Neural cell (in vitro differentiated cells): ENCODE data around the gene C12orf42.

Experiments used
- CTCF ChIP-seq: fragments of 450-650 bp; IDR thresholded peaks from 2 replicates; pipeline ENCODE4 v1.5.1; 2014; ENCODE audit warnings: antibody characterized with exemption, mild to moderate bottlenecking, moderate library complexity; ENCODE audit not compliant: poor library complexity, severe bottlenecking
- EP300 ChIP-seq: fragments of 450-650 bp; conservative IDR thresholded peaks from 2 replicates; pipeline ENCODE4 v1.6.1; 2014; ENCODE audit warnings: antibody characterized with exemption, mild to moderate bottlenecking, moderate library complexity; ENCODE audit not compliant: poor library complexity, severe bottlenecking
- MXI1 ChIP-seq: fragments of 450-650 bp; conservative IDR thresholded peaks from 2 replicates; pipeline ENCODE4 v1.6.1; 2014; ENCODE audit warnings: antibody characterized with exemption, mild to moderate bottlenecking; ENCODE audit not compliant: poor library complexity, severe bottlenecking
- POLR2AphosphoS5 ChIP-seq: IDR thresholded peaks from 2 replicates; pipeline ENCODE4 v1.6.1; 2012
- REST ChIP-seq: IDR thresholded peaks from 2 replicates; pipeline ENCODE4 v1.6.1; 2012; ENCODE audit warnings: borderline replicate concordance
- SMC3 ChIP-seq: fragments of 450-650 bp; conservative IDR thresholded peaks from 2 replicates; pipeline ENCODE4 v1.6.1; 2014; ENCODE audit warnings: antibody characterized with exemption, mild to moderate bottlenecking, moderate library complexity; ENCODE audit not compliant: poor library complexity

GRCh38 chr12:103273645-103274044, 222.1 kb downstream of the C12orf42 start:
- TF ChIP-seq EP300 = no peak
- TF ChIP-seq CTCF = no peak
- peak; percentile 19 for TF ChIP-seq POLR2AphosphoS5
- no peak for TF ChIP-seq MXI1
- TF ChIP-seq REST = no peak
- TF ChIP-seq SMC3 = no peak
